ENCODE measurements around the gene SPRR2F. TPM values are rescaled to one million over a fixed set of nuclear protein-coding genes. Genes with fewer than 3 reads are reported as not detected.

SPRR2F gene
- total RNA-seq, 1 experiment from 2014 or later, result not detected

GRCh38 chr1:153125536-153125935, 12.2 kb upstream of the SPRR2F start:
- ChIA-PET POLR2A (no interaction called here), CTCF (no interaction called here), RAD21 (ENCODE audit: low non-redundant PET in 1 of 2, low total read pairs in 2 of 2, uncharacterized antibody in 2 of 2, unreplicated experiment in 2 of 2) (no interaction called here)
- intact Hi-C loops (cut with micrococcal nuclease), result no loop called here
- no TSS peak for BruUV-seq (replicated peaks)
- H3K9me3 ChIP-seq (ENCODE audit: control insufficient read depth in 1 of 2, insufficient read depth in 1 of 2, low read depth in 1 of 2, low read length in 2 of 2), result no peaks in the 10 kb centered on the region
- H4K20me1 ChIP-seq (ENCODE audit: insufficient read depth), result no peaks in the 10 kb centered on the region
- H3K4me2 ChIP-seq (ENCODE audit: low read length), result no peak overlapping the region
- H3K9ac ChIP-seq (ENCODE audit: low read length), result no peak overlapping the region
- no peaks in the 10 kb centered on the region for H3K36me3 ChIP-seq (ENCODE audit: control insufficient read depth in 1 of 2, insufficient read depth in 2 of 2, low read length in 2 of 2)
- no peak overlapping the region for H3K4me3 ChIP-seq (replicated peaks in 1 of 2; ENCODE audit: low read depth in 1 of 2, low read length in 2 of 2)
- no peak overlapping the region for H3K27ac ChIP-seq (ENCODE audit: low read depth, low read length)
- H3K27me3 ChIP-seq (ENCODE audit: insufficient read depth, low read length), result no peaks in the 10 kb centered on the region
- no peak for TF ChIP-seq JUND (IDR thresholded peaks at IDR 0.05)
- TF ChIP-seq ZBTB33 (IDR thresholded peaks at IDR 0.05; ENCODE audit: extremely low read depth, insufficient replicate concordance, low read length), result no peak
- no peak for TF ChIP-seq EZH2 (IDR thresholded peaks at IDR 0.05)
- TF ChIP-seq MAX (IDR thresholded peaks at IDR 0.05), result no peak
- no peak for TF ChIP-seq SRF (IDR thresholded peaks at IDR 0.05; ENCODE audit: low read depth)
- TF ChIP-seq FOSL1 (IDR thresholded peaks at IDR 0.05; ENCODE audit: low read depth), result no peak
- no peak for TF ChIP-seq SP1 (IDR thresholded peaks at IDR 0.05; ENCODE audit: low read depth)
- TF ChIP-seq CEBPB (IDR thresholded peaks at IDR 0.05; ENCODE audit: low read depth), result no peak
- no peak for TF ChIP-seq ZFX (IDR thresholded peaks at IDR 0.05)
- no peak for TF ChIP-seq POLR2AphosphoS5 (IDR thresholded peaks at IDR 0.05; ENCODE audit: low read depth, low read length)
- no peak for TF ChIP-seq ZNF274 (IDR thresholded peaks at IDR 0.05; ENCODE audit: low read depth, low read length)
- no peak for TF ChIP-seq REST (IDR thresholded peaks at IDR 0.05; ENCODE audit: low read depth)
- TF ChIP-seq YY1 (IDR thresholded peaks at IDR 0.05; ENCODE audit: extremely low read depth, insufficient replicate concordance, low read depth, low read length), result no peak
- no peak for TF ChIP-seq ELF1 (IDR thresholded peaks at IDR 0.05; ENCODE audit: borderline replicate concordance, low read depth)
- TF ChIP-seq EZH2phosphoT487 (IDR thresholded peaks at IDR 0.05; ENCODE audit: borderline replicate concordance), result no peak
- no peak for TF ChIP-seq SIN3A (IDR thresholded peaks at IDR 0.05; ENCODE audit: low read depth)
- TF ChIP-seq CTCF (IDR thresholded peaks at IDR 0.05 in 2 of 3, conservative IDR thresholded peaks at IDR 0.05 in 1 of 3; ENCODE audit: borderline replicate concordance in 1 of 3, insufficient read depth in 1 of 3, low read depth in 2 of 3, low read length in 2 of 3), result no peak
- no peak overlapping the region for H2AFZ ChIP-seq (ENCODE audit: low read depth, low read length, poor library complexity, severe bottlenecking)
- ATAC-seq (no peak), DNase-seq (ENCODE audit: low read depth, low spot score) (no peak)
- H3K79me2 ChIP-seq (ENCODE audit: insufficient read depth, low read length), result no peaks in the 10 kb centered on the region
- no peaks in the 10 kb centered on the region for H3K9me2 ChIP-seq (ENCODE audit: insufficient read depth)
- peaks cover 7 to 12% of the 10 kb centered on the region in 2 experiments for H3K4me1 ChIP-seq (ENCODE audit: control insufficient read depth in 1 of 2, insufficient read depth in 2 of 2, low read length in 2 of 2)
